NCI-H2029 (cell line): ENCODE results near the gene ZNF662.
"Not testable (repeated sequence)": the region's sequence is repeated elsewhere in the genome, so short reads cannot be mapped to it uniquely, and the experiment has no call there.

Experiments used
- DNase-seq: peaks from one replicate; lab custom pipeline; 2025; lab: John Stamatoyannopoulos, UW

ZNF662 gene

DNA sequence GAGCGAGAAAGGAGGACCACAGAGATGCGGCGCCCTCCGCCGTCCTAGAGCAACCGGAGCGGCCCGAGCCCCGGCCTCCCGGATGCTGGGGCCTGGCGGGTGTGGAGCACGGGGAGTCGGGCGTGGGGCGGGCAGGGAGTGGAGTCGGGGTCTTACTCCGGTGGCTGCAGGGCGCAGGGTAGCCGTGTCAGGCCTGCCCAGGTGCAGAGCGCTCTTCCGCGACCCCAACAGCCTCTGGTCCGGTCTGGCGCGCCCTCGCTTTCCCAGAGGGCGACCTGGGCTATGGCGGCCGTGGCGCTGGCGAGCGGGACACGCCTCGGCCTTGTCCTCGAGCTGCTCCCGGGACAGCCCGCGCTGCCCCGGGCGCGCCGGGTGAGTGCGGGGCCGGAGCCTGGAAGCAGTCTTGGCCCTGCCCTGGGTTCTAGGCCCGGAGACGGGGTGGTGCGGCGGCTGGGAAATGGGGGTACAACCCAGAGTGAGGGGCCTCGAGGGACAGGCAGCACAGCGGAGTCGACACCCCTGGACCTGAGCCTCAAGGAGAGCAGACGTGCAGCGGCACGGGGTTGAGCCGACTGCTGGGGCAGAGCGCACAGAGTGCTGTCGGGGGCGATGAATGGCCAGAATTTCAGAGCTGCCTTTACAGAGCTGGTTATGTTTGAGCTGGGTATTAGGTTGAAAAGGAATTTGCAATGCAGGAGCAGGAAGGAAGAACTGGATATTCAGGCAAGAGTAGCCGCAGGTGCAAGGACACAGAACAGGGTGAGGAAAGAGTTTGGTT, at the start of gene ZNF662:
Gene ZNF662 (plus strand): TSS at position 73 of the 778 bp plus-strand sequence. CDS start 1,973 bp downstream, outside the sequence.
- no peak for DNase-seq

DNA sequence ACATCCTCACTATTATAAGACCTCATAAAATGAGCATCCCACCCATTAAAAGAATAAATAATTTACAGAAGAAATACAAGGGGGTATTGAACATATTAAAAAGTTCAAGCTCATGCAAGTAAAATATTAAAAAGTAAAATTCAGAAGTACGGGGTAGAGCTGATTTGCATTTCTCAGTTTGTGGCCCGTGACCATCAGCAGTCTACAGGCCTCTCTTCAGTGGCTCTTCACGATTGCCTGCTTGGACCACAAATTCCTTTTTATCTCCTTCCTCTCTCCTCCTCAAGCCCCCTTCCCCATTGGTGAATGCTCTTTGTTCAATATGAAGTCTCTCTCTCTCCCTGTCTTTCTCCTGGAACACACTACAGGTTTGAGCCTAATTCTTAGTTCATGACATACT, 49.4 kb upstream of the ZNF662 start:
- no peak for DNase-seq

DNA sequence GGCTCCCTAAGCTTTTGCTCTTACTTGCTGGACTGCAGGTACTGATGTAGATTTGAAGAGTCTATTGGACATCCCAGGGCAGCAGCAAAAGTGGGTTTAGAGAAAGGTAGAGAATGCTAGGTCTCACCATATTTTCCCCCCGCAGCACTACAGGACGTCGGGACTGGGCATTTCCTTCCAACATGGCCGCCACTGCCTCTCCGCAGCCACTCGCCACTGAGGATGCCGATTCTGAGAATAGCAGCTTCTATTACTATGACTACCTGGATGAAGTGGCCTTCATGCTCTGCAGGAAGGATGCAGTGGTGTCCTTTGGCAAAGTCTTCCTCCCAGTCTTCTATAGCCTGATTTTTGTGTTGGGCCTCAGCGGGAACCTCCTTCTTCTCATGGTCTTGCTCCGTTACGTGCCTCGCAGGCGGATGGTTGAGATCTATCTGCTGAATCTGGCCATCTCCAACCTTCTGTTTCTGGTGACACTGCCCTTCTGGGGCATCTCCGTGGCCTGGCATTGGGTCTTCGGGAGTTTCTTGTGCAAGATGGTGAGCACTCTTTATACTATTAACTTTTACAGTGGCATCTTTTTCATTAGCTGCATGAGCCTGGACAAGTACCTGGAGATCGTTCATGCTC, 41.5 kb upstream of the ZNF662 start:
- no peak for DNase-seq

DNA sequence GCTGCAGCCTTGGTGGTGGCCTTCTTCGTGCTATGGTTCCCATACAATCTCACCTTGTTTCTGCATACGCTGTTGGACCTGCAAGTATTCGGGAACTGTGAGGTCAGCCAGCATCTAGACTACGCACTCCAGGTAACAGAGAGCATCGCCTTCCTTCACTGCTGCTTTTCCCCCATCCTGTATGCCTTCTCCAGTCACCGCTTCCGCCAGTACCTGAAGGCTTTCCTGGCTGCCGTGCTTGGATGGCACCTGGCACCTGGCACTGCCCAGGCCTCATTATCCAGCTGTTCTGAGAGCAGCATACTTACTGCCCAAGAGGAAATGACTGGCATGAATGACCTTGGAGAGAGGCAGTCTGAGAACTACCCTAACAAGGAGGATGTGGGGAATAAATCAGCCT, 40.7 kb upstream of the ZNF662 start:
- DNase-seq = peak; percentile 73

DNA sequence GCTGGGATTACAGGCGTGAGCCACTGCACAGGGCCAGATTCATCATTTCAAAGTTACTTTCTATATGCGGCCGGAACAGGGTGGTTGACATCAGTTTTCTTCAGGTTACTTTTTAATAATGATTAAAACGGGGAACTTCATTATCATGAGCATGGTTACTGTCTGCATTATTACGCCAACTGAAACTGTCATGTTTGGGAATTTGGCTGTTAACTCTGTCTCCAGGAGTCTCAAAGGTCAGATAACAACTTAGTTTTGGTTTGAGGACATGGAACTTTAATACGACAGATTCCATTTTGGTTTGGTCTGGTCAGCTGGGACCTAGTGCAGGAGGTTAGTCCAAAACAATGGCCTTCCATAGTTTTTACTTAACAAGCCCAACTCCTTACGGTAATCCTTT, 38.8 kb upstream of the ZNF662 start:
- no peak for DNase-seq

DNA sequence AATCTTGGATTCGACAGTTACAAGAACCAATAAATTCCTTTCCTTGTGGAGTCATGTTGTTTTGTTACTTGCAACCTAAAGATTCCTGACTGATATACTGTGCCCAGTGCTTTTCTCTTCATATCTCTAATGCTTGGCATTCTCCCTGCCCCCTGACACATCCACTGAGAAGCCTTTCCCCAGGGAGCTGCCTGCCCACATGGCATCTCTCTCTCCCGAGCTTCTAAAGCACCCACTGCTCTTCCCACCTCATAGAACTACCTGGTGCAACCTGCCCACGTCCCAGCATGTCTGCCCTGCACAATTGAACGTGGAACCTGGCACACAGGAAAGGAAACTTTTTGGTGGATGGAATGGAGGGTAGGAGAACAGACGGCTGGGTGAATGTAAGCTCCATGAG, 37.1 kb upstream of the ZNF662 start:
- no peak for DNase-seq

DNA sequence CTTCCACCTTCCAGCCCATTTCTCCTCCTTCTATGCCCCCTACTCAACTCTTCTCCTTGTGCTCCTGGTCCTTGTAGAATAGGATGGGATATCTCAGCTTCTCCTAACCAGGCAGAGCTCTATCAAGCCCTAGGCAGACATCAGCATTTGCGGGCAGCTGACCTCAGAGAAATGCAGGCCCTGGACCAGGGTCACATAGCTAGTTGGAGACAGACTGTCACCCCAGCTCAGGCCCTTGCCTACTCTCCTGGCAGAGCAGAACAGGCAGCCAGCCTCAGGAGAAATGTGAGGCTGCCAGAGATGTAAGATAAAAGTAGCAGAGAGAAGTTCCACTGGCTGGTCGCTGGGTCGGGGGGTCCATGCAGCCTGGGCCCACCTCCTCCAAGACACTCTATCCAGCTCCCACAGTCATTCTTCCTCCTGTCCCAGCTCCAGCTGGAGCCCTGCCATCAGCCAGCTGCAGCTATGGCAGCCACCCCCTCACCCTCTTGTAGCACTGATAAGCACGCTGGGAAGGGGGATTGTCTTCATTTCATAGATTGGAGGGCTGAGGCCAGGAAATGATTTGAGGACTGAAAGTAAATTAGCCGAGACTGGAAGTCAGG, 34.2 kb upstream of the ZNF662 start:
- peak; percentile 69 for DNase-seq

DNA sequence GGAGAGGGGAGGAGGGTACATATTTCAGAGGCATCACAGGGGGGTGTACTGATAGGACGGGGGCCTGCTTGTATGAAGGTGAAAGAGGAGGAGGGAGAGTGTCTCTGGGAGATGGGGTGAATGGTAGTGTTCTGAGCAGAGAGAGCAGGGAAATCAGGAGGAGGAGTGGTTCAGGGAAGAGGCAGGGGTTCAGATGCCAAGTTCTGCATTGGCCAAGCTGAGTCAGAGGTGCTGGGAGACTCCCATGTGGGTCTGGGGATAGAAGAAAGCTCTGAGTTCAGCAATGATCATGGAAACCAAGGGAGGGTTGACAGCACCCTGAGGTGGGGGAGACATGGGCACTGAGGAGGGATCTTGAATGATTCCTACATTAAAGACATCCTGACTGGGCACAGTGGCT, 33.2 kb upstream of the ZNF662 start:
- DNase-seq = no peak

DNA sequence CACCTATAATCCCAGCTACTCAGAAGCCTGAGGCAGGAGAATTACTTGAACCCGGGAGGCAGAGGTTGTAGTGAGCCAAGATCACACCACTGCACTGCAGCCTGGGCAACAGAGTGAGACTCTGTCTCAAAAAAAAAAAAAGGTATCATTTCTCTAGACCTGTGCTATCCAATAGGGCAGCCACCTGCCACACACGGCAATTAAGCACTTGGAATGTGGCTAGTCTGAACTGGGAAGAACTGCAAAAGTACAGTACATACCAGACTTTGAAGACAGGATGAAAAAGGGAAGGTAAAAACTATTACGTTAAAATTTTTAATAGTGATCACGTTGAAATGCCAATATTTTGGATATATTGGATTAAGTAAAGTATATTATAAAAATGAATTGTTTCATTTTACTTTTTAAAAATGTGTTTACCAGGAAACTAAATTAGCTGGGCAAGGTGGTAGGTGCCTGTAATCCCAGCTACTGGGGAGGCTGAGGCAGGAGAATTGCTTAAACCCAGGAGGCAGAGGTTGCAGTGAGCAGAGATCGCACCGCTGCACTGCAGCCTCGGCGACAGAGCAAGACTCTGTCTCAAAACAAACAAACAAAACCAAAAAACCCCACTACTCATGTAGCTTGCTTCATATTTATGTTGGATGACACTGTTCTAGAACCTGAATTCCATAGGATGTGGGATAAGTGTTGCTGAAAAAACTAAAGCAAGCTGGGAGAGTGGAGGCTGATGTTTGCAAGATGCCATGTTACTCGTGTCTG, 32.5 kb upstream of the ZNF662 start:
- no peak for DNase-seq

DNA sequence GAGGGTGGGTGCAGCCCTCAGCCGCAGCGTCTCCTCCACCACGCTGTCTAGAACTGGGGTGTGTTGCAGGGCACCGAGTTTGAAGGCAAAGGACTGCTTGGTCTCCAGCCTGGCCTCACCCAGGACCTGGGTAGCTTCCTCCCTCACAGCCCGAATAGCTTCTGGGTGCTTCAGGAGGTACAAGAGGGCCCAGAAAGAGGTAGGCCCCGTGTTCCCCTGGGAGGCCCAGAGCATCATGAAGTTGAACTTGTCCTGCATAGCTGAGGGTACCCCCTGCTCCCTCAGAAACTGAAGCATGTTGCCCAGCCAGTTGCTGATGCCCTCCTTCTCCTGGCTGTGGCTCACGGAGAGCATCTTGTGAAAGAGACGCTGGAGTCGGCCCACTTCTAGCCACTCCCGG, 31.2 kb upstream of the ZNF662 start:
- no peak for DNase-seq

DNA sequence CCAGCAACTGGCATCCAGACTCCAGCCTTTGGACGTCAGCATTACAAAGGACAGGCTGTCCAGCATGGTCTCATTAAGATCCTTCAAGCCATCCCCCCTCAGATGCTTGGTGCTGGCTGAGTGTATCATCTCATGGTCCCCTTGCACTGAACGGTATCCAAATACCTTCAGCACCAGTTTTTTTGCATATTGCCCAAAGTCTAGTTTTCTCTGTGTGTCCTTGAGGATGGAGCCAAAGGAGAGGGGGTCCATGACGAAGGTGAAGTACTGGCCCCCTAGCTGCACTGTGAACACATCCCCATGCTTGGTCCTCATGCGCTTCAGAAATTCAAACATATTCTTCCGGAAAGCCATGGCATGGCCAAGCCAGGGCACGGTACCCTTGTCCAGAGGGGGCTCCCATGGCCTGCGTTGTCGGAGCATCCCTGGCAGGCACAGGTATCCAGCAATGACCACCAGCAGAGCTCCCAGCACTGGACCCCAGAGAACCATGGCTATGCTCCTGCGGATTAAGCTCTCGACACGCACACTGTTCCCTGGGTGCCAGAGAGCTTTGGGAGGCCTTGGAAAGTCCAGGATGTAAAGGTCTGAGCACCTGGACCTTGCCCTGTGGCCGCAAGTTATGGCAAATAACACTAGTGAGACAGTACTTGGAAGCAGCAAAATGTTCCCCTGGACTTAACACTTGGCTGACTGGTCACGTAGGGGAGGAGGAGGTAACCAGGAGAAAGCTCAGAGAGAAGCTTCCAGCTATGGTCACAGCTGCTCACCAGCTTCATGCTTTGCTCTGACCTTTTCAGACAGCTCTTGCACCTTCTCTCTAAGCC, 30.4 kb upstream of the ZNF662 start, which contains the start of gene CYP8B1:
Gene CYP8B1 (minus strand): TSS at position 555 of the 827 bp plus-strand sequence. CDS start 63 bp downstream, at position 492.
- no peak for DNase-seq

DNA sequence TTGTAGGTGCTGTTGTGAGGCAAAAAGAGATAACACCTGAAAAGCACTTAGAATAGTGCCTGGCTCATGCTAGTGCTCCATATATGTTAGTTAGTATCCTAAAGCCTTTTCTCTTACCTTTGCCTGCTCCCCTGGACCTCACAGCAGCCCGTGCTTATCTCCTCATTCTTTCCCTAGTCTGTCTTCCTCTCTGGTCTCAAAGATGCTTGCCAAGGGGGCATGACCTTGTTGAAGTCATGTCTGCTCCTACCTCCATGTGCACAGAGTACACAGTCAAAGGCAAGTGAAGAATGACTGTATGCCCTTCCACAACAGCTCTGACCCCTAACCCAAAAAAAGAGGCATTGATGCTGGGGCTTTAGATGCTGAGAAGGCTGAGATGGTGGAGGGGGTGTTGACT, 29.5 kb upstream of the ZNF662 start:
- DNase-seq = no peak

DNA sequence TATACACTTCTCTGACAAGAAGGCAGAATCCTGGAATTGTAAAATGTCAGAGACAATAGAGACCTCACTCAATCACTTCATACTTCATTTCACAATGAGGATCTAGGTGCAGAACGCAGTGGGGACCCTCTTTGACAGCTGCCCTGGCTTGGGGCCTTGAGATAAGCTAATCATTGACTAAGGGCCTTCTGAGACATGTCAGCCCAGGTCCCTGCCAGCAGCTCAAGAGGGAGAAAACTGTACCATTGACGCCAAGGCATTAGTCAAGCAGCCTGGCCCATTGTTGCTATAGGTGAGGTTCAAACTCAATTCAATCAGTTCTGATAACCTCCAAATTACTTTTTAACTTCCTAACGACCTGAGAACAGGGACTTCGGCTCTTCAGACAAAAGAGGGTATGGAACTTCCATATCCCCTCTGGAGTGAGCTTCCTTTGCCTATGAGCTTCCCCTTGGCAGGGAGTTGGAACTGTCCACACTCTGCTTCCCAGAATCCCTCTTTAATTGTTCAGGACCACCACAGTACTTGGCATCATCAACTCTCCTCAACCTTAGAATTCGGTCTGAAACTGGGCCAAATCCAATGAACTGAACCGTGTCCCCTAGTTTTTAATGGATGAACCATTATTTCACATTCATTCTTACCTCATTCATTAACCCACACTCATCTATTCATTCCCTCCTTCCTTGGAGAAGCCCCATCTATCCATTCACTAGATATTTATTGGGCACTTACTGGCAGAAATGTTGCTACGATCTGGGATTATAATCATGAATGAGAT, 28.8 kb upstream of the ZNF662 start:
- DNase-seq = no peak

DNA sequence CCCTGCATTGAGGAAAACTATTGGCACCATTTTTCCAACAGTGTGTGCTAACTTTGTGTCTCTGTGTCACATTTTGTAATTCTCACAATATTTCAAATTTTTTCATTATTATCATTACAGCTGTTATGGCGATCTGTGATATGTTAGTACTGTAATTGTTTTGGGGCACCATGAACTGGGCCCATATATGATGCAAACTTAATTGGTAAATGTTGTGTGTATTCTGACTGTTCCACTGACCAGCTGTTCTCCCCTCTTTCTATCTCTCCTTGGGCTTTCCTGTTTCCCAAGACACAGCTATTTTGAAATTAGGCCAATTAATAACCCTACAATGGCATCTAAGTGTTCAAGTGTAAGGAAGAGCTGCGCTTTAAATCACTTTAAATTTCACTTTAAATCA, 28.1 kb upstream of the ZNF662 start:
- DNase-seq = no peak

DNA sequence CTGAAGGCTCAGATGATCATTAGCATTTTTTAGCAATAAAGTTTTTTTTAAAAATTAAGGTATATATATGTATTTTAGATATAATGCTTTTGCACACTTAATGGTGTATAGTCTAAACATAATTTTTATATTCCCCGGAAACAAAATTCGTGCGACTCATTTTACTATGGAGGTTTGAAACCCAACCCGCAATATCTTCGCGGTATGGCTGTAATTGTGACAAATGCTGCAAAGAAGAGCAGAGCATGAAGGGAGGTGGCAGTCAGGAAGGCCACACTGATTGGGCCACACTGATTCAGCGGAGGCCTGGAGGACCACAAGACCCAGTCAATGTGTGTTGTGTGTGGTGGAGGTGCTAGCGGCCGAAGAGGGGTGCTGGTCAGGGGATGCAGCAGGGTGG, 25.8 kb upstream of the ZNF662 start:
- no peak for DNase-seq

DNA sequence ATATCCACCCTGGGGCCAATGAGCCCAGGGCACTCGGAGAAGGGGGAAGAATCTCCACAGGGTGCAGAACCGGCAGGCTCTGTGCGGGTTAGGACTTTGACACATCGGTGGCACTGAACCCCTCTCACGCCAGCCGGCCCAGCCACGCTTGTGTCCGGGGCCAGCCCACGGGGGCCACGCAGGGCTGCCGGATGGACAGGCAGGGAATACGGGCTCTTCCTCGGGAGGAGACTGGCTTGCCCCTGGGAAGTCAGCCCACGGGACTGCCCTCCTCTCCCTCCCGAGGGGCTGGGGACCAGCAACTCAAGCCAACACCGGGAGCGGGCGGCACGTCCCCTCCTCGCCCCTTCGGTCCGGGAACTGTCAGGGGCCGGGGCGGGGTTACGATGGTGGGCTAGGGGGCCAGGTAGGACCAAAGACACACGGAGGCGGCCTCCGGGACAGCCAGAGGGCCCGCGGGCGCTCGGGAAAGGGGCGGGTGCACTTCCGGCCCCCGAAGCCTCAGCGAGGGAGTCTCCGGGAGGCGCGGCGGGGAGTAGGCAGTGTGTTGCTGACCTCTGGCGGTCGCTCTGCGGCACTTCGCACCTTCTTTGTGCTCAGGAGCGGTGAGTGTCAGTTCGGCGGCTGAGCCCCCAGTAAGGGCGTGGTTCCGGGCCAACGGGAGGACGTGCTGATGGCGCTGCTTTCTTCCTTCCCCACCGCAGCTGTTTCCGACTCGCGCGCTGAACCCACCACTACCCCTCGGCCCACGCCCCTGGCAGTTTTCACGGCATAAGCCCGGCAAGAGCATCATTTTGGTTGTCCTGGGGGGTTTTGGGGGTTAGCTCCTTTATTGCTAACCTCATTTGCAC, 25.1 kb upstream of the ZNF662 start:
- DNase-seq = peak; percentile 84

DNA sequence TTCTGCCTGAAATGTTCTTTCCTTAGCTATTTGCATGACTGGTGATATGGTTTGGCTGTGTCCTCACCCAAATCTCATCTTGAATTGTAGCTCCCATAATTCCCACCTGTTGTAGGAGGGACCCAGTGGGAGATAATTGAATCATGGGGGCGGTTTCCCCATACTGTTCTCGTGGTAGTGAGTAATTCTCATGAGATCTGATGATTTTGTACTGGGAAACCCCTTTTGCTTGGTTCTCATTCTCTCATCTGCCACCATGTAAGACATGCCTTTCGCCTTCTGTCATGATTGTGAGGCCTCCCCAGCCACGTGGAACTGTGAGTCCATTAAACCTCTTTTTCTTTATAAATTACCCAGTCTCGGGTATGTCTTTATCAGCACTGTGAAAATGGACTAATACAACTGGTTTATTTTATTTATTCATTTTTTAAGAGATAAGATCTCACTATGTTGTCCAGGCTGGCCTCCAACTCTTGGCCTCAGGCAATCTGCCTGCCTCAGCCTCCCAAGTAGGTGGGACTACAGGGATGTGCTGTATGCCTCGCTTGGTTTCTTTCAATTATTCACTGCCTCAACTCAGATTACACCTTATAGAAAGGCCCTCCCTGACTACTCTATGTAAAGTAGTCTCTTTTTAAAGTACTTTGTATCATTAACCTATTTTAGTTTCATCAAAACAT, 22.6 kb upstream of the ZNF662 start:
- not testable (repeated sequence) for DNase-seq

DNA sequence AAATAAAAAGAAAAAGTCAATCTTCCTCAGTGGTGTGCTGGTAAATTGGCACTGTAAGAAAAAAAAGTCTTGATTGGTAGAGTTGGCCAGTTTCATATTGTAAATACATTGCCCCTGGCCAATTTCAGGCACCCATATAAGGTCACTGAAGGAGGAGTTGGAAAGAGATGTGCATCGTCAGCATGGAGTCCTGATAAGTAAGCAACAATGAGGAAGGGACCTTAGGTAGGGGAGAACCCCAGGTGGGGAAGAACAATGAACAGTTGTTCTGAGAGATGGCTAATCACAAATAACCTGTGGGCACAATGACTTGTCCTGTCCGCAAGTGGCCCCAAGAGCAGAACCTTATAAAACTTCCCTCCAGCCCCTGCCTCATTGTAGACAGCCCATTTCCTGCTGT, 21.6 kb upstream of the ZNF662 start:
- DNase-seq = no peak

DNA sequence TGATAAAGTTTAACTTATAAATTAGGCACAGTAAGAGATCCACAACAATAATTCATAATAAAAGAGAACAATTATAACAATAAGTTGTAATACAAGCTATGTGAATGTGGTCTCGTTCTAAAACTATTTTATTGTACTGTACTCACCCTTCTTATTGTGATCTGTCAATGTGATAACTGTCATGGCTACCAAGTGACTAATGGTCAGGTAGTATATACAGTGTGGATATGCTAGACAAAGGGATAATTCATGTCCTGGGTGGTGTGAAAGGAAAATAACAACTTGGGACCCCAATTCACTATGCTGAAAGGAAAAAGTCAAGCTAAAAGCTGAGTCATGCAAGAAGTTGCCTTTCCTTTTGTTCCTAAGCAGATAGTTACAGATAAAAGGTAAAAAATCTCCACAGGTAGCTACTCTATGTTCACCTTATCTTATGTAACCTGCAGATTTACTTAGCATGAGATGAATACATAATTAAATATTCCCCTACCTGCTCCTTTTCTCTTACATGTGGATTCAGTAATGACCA, 19.6 kb upstream of the ZNF662 start:
- DNase-seq = no peak
